GM21825 (cell line): Measurements from ENCODE around the gene DOCK2.

Experiments used
- ATAC-seq: cut with Tn5 transposase; IDR thresholded peaks from one replicate; pipeline ENCODE4 v1.9.1; 2021; ENCODE audit warnings: mild to moderate bottlenecking, moderate library complexity; ENCODE audit not compliant: unreplicated experiment

DOCK2 gene

GRCh38 chr5:169850409-169850808 lies 213.3 kb downstream of the DOCK2 start:
- no peak for ATAC-seq

GRCh38 chr5:169851321-169851850 lies 214.3 kb downstream of the DOCK2 start:
- ATAC-seq, result no peak

- ATAC-seq, result no peak
These were observed 219.5 kb downstream of the DOCK2 start for GRCh38 chr5:169856571-169856970.

GRCh38 chr5:169860585-169860984 lies 223.5 kb downstream of the DOCK2 start:
- ATAC-seq, result peak; percentile 56

- no peak for ATAC-seq
These were observed 224.4 kb downstream of the DOCK2 start for GRCh38 chr5:169861433-169861832.

GRCh38 chr5:169861934-169862333 lies 224.9 kb downstream of the DOCK2 start:
- no peak for ATAC-seq

- no peak for ATAC-seq
These were observed 225.3 kb downstream of the DOCK2 start for GRCh38 chr5:169862391-169862811.

- ATAC-seq, result no peak
These were observed 227.4 kb downstream of the DOCK2 start for GRCh38 chr5:169864483-169864882.

GRCh38 chr5:169867347-169867746 lies 230.3 kb downstream of the DOCK2 start:
- ATAC-seq, result no peak

GRCh38 chr5:169869066-169869465 lies 232.0 kb downstream of the DOCK2 start:
- no peak for ATAC-seq

GRCh38 chr5:169870211-169870610 lies 233.1 kb downstream of the DOCK2 start:
- ATAC-seq, result no peak

- ATAC-seq, result no peak
These were observed 234.9 kb downstream of the DOCK2 start for GRCh38 chr5:169871826-169872490.

GRCh38 chr5:169873642-169874041 lies 236.6 kb downstream of the DOCK2 start:
- no peak for ATAC-seq

GRCh38 chr5:169874621-169875020 lies 237.5 kb downstream of the DOCK2 start:
- no peak for ATAC-seq

GRCh38 chr5:169875091-169875728 lies 238.1 kb downstream of the DOCK2 start:
- ATAC-seq, result no peak

- no peak for ATAC-seq
These were observed 238.7 kb downstream of the DOCK2 start for GRCh38 chr5:169875731-169876130.

GRCh38 chr5:169876386-169876785 lies 239.3 kb downstream of the DOCK2 start:
- ATAC-seq, result no peak

GRCh38 chr5:169880012-169880663 lies 243.1 kb downstream of the DOCK2 start:
- no peak for ATAC-seq

GRCh38 chr5:169880785-169881184 lies 243.7 kb downstream of the DOCK2 start:
- no peak for ATAC-seq

- ATAC-seq, result no peak
These were observed 244.7 kb downstream of the DOCK2 start for GRCh38 chr5:169881702-169882303.

- ATAC-seq, result no peak
These were observed 249.0 kb downstream of the DOCK2 start for GRCh38 chr5:169886033-169886432.
